Tibial nerve (tissue), 4 donors: Measurements from ENCODE around the gene TPBGL. TPM values are rescaled to one million over a fixed set of nuclear protein-coding genes. Genes with fewer than 3 reads are reported as not detected.

Source experiments
- DNase-seq, 2 donors: peaks; one replicate each; pipeline ENCODE4 v3.0.0-alpha.2; 2019; ENCODE audit warnings: low spot score in 2 of 2
- H3K27ac ChIP-seq, 4 donors: fragments of 200-600 bp; sonication (generic) in 3 of 4; one replicate each; pipeline ENCODE4 v1.5.1; 2017 to 2019; ENCODE audit warnings: mild to moderate bottlenecking in 1 of 4
- H3K27me3 ChIP-seq, 2 donors: fragments of 200-600 bp; sonication (generic) in 1 of 2; one replicate each; pipeline versions ENCODE4 v1.5.1 to v1.6.0; 2017 to 2019
- H3K36me3 ChIP-seq, 3 donors: fragments of 200-600 bp; sonication (generic); one replicate each; pipeline ENCODE4 v1.5.1; 2018 to 2019
- H3K4me1 ChIP-seq, 4 donors: fragments of 200-600 bp; sonication (generic) in 3 of 4; one replicate each; pipeline ENCODE4 v1.5.1; 2017 to 2019
- H3K4me3 ChIP-seq, 4 donors: fragments of 200-600 bp; sonication (generic) in 3 of 4; one replicate each; pipeline ENCODE4 v1.5.1; 2017 to 2019; ENCODE audit warnings: mild to moderate bottlenecking in 1 of 4, moderate library complexity in 1 of 4
- H3K9me3 ChIP-seq, 4 donors: fragments of 200-600 bp; sonication (generic) in 3 of 4; one replicate each; pipeline ENCODE4 v1.5.1; 2017 to 2019
- EP300 ChIP-seq, 2 donors: sonication (generic); formaldehyde crosslinking; IDR thresholded peaks; one replicate each; pipeline ENCODE4 v1.6.1; 2017; ENCODE audit warnings: antibody characterized with exemption in 2 of 2, mild to moderate bottlenecking in 1 of 2
- POLR2A ChIP-seq, 2 donors: fragments of 450-650 bp; IDR thresholded peaks; one replicate each; pipeline ENCODE4 v1.6.1; 2017; ENCODE audit warnings: antibody characterized with exemption in 2 of 2, mild to moderate bottlenecking in 2 of 2, moderate library complexity in 2 of 2
- WGBS, 2 donors: methylation state at CpG; one replicate each; pipeline ENCODE4 v1.1.5; 2018; 5-methylcytosine and 5-hydroxymethylcytosine counted together
- total RNA-seq, 4 donors: library from RNA; depleted of rRNA; stranded (reverse); fragments of >200 nt; gene quantifications; one replicate each; pipeline ENCODE4 v1.1.0, GENCODE V29; 2016
- TF ChIP-seq, protein P1 (sequence below), 5 experiments: fragments of 200-600 bp in 3 of 5; fragments of 450-650 bp in 2 of 5; sonication (generic) in 3 of 5; IDR thresholded peaks; one replicate each; pipeline ENCODE4 v1.5.1; 2016 to 2019; ENCODE audit warnings: antibody characterized with exemption in 5 of 5, mild to moderate bottlenecking in 3 of 5, moderate library complexity in 2 of 5

The TPBGL gene
- total RNA-seq, 4 donors from 2014 or later = 1.0 to 1.5 (median 1.1) TPM; not detected in 1

DNA sequence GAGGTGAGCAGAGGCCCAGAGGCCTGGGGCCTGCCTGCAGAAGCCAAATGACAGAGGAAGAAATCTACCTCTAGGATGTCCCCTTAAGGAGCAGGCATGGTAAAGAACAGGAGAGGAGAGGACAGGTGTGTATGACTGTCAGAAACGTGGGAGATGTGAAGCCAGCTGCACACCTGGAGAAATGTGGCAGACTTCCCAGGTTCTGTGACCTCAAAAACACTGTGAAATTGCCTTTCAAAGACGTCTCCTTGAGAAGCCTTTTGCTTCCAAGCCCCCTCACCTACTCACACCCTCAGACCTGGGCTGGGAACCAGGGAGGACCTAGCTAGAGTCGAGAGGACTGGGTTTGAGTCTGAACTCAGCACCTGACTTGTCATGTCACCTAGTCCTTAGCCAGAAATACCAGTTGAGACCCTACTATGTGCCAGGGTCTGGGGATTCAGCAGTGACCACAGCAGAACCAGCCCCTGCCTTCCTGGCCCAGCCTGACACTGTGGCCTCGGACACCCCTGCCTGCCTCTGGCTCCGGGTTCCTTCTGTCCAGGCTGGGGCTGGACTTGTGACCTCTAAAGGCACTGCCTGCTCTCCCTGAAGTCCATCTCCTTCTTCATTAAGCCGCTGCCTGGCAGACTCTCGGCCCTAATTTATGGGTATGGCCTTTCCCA is 5.6 kb downstream of the TPBGL start:
- Histone ChIP-seq H3K36me3 (no peaks in the 10 kb centered on the region), H3K27me3 (peaks cover 0 to 25% of the 10 kb centered on the region in 2 donors), H3K27ac (no peak overlapping the region), H3K9me3 (no peaks in the 10 kb centered on the region), H3K4me3 (no peak overlapping the region), H3K4me1 (peaks cover 0 to 16% (median 0%) of the 10 kb centered on the region in 4 donors)
- TF ChIP-seq EP300 (IDR thresholded peaks at IDR 0.05) = no peak
- TF ChIP-seq POLR2A (IDR thresholded peaks at IDR 0.05) = no peak
- TF ChIP-seq, protein P1, sequence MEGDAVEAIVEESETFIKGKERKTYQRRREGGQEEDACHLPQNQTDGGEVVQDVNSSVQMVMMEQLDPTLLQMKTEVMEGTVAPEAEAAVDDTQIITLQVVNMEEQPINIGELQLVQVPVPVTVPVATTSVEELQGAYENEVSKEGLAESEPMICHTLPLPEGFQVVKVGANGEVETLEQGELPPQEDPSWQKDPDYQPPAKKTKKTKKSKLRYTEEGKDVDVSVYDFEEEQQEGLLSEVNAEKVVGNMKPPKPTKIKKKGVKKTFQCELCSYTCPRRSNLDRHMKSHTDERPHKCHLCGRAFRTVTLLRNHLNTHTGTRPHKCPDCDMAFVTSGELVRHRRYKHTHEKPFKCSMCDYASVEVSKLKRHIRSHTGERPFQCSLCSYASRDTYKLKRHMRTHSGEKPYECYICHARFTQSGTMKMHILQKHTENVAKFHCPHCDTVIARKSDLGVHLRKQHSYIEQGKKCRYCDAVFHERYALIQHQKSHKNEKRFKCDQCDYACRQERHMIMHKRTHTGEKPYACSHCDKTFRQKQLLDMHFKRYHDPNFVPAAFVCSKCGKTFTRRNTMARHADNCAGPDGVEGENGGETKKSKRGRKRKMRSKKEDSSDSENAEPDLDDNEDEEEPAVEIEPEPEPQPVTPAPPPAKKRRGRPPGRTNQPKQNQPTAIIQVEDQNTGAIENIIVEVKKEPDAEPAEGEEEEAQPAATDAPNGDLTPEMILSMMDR (IDR thresholded peaks at IDR 0.05) = no peak
- WGBS, 2 donors = 68 to 70% methylated on average over 6 to 7 of the region's 7 CpGs
- DNase-seq = no peak

DNA sequence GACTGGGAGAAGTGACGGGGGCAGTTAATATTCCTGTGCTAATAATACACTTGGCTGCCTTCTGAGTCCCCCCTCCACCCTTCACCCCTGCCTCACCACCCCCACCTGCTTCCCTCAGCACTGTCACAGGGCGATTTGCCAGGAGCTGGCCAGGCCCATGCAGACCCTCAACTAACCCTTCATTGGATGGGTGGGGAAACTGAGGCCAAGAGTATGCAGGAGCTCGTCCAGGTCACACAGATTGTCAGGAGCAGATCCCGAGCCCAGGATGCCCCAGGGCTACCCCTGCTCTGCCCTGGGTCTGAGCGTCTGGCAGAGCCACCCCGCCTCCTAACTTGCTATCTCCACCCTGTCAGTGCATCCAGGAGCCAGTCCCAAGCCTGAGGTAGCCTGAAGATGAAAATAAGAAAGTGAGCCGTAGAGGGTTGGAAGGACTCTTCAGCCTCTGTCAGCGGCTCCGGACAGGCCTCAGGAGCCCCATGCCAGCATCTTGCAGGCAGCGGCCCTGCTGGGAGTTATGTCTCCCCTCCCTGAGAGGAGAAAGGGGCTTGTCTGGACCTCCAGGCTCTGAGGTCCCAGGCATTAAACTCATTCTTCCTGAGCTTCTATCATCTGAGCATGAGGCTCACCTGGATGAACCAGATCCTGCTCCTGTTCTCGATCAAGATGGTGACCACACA is 6.2 kb downstream of the TPBGL start:
- no peaks in the 10 kb centered on the region for H3K36me3 ChIP-seq
- TF ChIP-seq POLR2A (IDR thresholded peaks at IDR 0.05) (no peak), EP300 (IDR thresholded peaks at IDR 0.05) (no peak)
- TF ChIP-seq, protein P1 (IDR thresholded peaks at IDR 0.05) = no peak
- no peak overlapping the region for H3K4me3 ChIP-seq
- WGBS, 2 donors = 74 to 80% methylated on average over 11 of the region's 11 CpGs
- H3K27me3 ChIP-seq = peaks cover 0 to 25% of the 10 kb centered on the region in 2 donors
- H3K4me1 ChIP-seq = peaks cover 0 to 14% (median 0%) of the 10 kb centered on the region in 4 donors
- no peaks in the 10 kb centered on the region for H3K9me3 ChIP-seq
- no peak overlapping the region for H3K27ac ChIP-seq
- no peak for DNase-seq

DNA sequence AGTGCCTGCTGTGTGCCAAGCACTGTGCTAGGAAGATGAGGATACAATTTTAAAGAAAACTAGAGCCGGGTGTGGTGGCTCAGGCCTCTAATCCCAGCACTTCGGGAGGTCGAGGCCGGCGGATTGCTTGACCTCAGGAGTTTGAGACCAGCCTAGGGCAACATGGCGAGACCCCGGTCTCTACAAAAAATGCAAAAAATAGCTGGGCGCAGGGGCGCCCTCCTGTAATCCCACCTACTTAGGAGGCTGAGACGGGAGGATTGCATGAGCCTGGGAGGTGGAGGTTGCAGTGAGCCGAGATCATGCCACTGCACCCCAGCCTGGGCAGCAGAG is 8.3 kb downstream of the TPBGL start:
- Histone ChIP-seq H3K36me3 (no peaks in the 10 kb centered on the region), H3K27ac (no peak overlapping the region), H3K27me3 (peaks cover 0 to 6% of the 10 kb centered on the region in 2 donors), H3K4me3 (no peak overlapping the region), H3K9me3 (peaks cover 0 to 9% (median 0%) of the 10 kb centered on the region in 4 donors), H3K4me1 (peaks cover 0 to 6% (median 0%) of the 10 kb centered on the region in 4 donors)
- DNase-seq = no peak
- WGBS, 2 donors = 37 to 43% methylated on average over 11 of the region's 11 CpGs
- no peak for TF ChIP-seq POLR2A (IDR thresholded peaks at IDR 0.05)
- TF ChIP-seq, protein P1 (IDR thresholded peaks at IDR 0.05) = peak in 2 of 5 experiments; percentile 20 to 22

DNA sequence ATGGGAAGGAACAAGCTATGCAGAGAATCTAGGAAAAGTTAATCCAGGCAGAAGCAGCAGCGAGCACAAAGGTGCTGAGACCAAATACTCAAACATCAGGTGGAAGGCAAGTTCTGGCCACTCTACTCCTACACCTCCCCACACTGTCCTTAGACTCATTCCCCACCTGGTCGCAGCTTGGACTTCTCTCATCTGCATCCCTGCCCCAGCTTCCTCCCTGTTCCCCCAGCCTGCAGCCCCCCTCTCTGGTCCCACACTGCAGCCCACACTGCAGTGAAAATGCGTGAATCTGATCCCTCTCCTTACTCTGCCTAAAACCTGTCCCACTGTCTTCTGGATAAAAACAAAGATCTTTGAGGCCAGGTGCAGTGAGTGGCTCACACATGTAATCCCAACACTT is 9.1 kb downstream of the TPBGL start:
- no peak overlapping the region for H3K4me3 ChIP-seq
- no peaks in the 10 kb centered on the region for H3K27me3 ChIP-seq
- WGBS, 2 donors = 59 to 68% methylated on average over 3 of the region's 3 CpGs
- no peaks in the 10 kb centered on the region for H3K36me3 ChIP-seq
- DNase-seq = no peak
- TF ChIP-seq, protein P1 (IDR thresholded peaks at IDR 0.05) = no peak
- TF ChIP-seq EP300 (IDR thresholded peaks at IDR 0.05) = no peak
- TF ChIP-seq POLR2A (IDR thresholded peaks at IDR 0.05) = no peak
- H3K4me1 ChIP-seq = peaks cover 0 to 6% (median 0%) of the 10 kb centered on the region in 4 donors
- H3K27ac ChIP-seq = no peak overlapping the region
- peaks cover 0 to 9% (median 0%) of the 10 kb centered on the region in 4 donors for H3K9me3 ChIP-seq

GRCh38 chr11:75254326-75254725 is 13.8 kb downstream of the TPBGL start:
- H3K9me3 ChIP-seq = peaks cover 0 to 9% (median 0%) of the 10 kb centered on the region in 4 donors
- no peaks in the 10 kb centered on the region for H3K36me3 ChIP-seq
- H3K27ac ChIP-seq = no peak overlapping the region
- H3K27me3 ChIP-seq = no peaks in the 10 kb centered on the region
- no peak overlapping the region for H3K4me3 ChIP-seq
- no peaks in the 10 kb centered on the region for H3K4me1 ChIP-seq
- DNase-seq = no peak
- no peak for TF ChIP-seq EP300 (IDR thresholded peaks at IDR 0.05)
- TF ChIP-seq POLR2A (IDR thresholded peaks at IDR 0.05) = no peak
- TF ChIP-seq, protein P1 (IDR thresholded peaks at IDR 0.05) = no peak
